T-helper 17 cell (primary cell): ENCODE data around the gene TMEM171. TPM values are rescaled to one million over a fixed set of nuclear protein-coding genes. Genes with fewer than 3 reads are reported as not detected.

ENCODE experiments used
- ATAC-seq: fragments of 150-1000 bp; cut with Tn5 transposase; 2 replicates; pipeline ENCODE4 v1.10.0; 2021; ENCODE audit warnings: mild to moderate bottlenecking, moderate library complexity
- DNase-seq, 3 donors: peaks; one replicate each; pipeline versions ENCODE4 v3.0.0 to v3.0.0-alpha.2; 2020 to 2021
- H3K9me3 ChIP-seq: one replicate; pipeline ENCODE4 v1.7.0; 2013; ENCODE audit warnings: low read length, mild to moderate bottlenecking; ENCODE audit not compliant: control insufficient read depth, poor library complexity, severe bottlenecking
- H3K27ac Mint-ChIP-seq: one replicate; pipeline ENCODE4 v1.8.0; 2022; ENCODE audit warnings: mild to moderate bottlenecking, moderate library complexity, mixed read lengths
- H3K27me3 Mint-ChIP-seq: one replicate; pipeline ENCODE4 v1.8.0; 2022; ENCODE audit warnings: mixed read lengths
- H3K36me3 Mint-ChIP-seq: one replicate; pipeline ENCODE4 v1.8.0; 2022; ENCODE audit warnings: low read depth, mixed read lengths
- H3K4me1 Mint-ChIP-seq: one replicate; pipeline ENCODE4 v1.8.0; 2022; ENCODE audit warnings: mild to moderate bottlenecking, mixed read lengths
- H3K4me3 Mint-ChIP-seq: one replicate; pipeline ENCODE4 v1.8.0; 2022; ENCODE audit warnings: mild to moderate bottlenecking, moderate library complexity, mixed read lengths
- total RNA-seq, 4 donors: library from RNA in 2 of 4; stranded (reverse) in 2 of 4; gene quantifications; one replicate each; pipeline ENCODE4 v1.2.3 and lab custom pipeline; 2022 to 2026

Gene TMEM171
- total RNA-seq, 2 donors from 2014 or later: 0.50 TPM; not detected in 1

- peaks cover 72% of the 10 kb centered on the region for H3K27me3 Mint-ChIP-seq
- no peak overlapping the region for H3K27ac Mint-ChIP-seq
- H3K4me3 Mint-ChIP-seq: no peak overlapping the region
- DNase-seq (no peak), ATAC-seq (no peak)
- no peaks in the 10 kb centered on the region for H3K4me1 Mint-ChIP-seq
- H3K9me3 ChIP-seq: peaks cover 2% of the 10 kb centered on the region
- no peaks in the 10 kb centered on the region for H3K36me3 Mint-ChIP-seq
These were observed 51.1 kb downstream of the TMEM171 start for GRCh38 chr5:73171495-73171894.

GRCh38 chr5:73172951-73173350 lies 52.6 kb downstream of the TMEM171 start, which contains the start of gene TMEM174:
Gene TMEM174, plus strand, starts transcription at chr5:73173193. Its CDS starts 51 bp downstream, at chr5:73173244.
- ATAC-seq: no peak
- peaks cover 2% of the 10 kb centered on the region for H3K9me3 ChIP-seq
- Mint-ChIP-seq H3K27me3 (peaks cover 77% of the 10 kb centered on the region), H3K4me1 (no peaks in the 10 kb centered on the region), H3K4me3 (no peak within 1 kb of the TSS), H3K36me3 (no peaks in the 10 kb centered on the region), H3K27ac (no peak within 1 kb of the TSS)
- no peak for DNase-seq

- H3K4me1 Mint-ChIP-seq: no peaks in the 10 kb centered on the region
- no peak overlapping the region for H3K27ac Mint-ChIP-seq
- ATAC-seq: no peak
- peaks cover 2% of the 10 kb centered on the region for H3K36me3 Mint-ChIP-seq
- H3K4me3 Mint-ChIP-seq: no peak overlapping the region
- H3K27me3 Mint-ChIP-seq: peaks cover 84% of the 10 kb centered on the region
- no peak for DNase-seq
- H3K9me3 ChIP-seq: peaks cover 2% of the 10 kb centered on the region
These were observed 53.9 kb downstream of the TMEM171 start for GRCh38 chr5:73174100-73174815.

GRCh38 chr5:73176250-73176649 lies 55.9 kb downstream of the TMEM171 start:
- ATAC-seq (no peak), DNase-seq (no peak)
- Mint-ChIP-seq H3K4me3 (no peak overlapping the region), H3K36me3 (peaks cover 2% of the 10 kb centered on the region), H3K4me1 (no peaks in the 10 kb centered on the region), H3K27ac (no peak overlapping the region), H3K27me3 (peaks cover 96% of the 10 kb centered on the region)
- H3K9me3 ChIP-seq: no peaks in the 10 kb centered on the region

- Mint-ChIP-seq H3K36me3 (peaks cover 2% of the 10 kb centered on the region), H3K27ac (no peak overlapping the region), H3K4me3 (no peak overlapping the region), H3K4me1 (no peaks in the 10 kb centered on the region), H3K27me3 (peaks cover 87% of the 10 kb centered on the region)
- no peaks in the 10 kb centered on the region for H3K9me3 ChIP-seq
- no peak for DNase-seq
- ATAC-seq: no peak
These were observed 57.9 kb downstream of the TMEM171 start for GRCh38 chr5:73178265-73178664.

GRCh38 chr5:73179730-73180129 lies 59.4 kb downstream of the TMEM171 start:
- Mint-ChIP-seq H3K27ac (no peak overlapping the region), H3K4me3 (no peak overlapping the region), H3K36me3 (peaks cover 2% of the 10 kb centered on the region), H3K27me3 (peaks cover 80% of the 10 kb centered on the region), H3K4me1 (no peaks in the 10 kb centered on the region)
- H3K9me3 ChIP-seq: no peaks in the 10 kb centered on the region
- ATAC-seq (no peak), DNase-seq (no peak)

- Mint-ChIP-seq H3K27ac (no peak overlapping the region), H3K4me3 (no peak overlapping the region), H3K27me3 (peaks cover 73% of the 10 kb centered on the region), H3K4me1 (no peaks in the 10 kb centered on the region), H3K36me3 (peaks cover 2% of the 10 kb centered on the region)
- no peaks in the 10 kb centered on the region for H3K9me3 ChIP-seq
- ATAC-seq (no peak), DNase-seq (no peak)
These were observed 60.2 kb downstream of the TMEM171 start for GRCh38 chr5:73180566-73180965.

Other genes starting within 250 kb of the TMEM171 start
- 1 to 10 TPM; 4.2 to 4.4 TPM for gene FCHO2, start 164.5 kb upstream of the TMEM171 start, total RNA-seq
- gene TMEM174, start 52.6 kb downstream of the TMEM171 start, total RNA-seq: not detected